Mucosa of gallbladder (tissue), 1 donor: ENCODE measurements around the gene SFMBT2. TPM values are rescaled to one million over a fixed set of nuclear protein-coding genes. Genes with fewer than 3 reads are reported as not detected.

Experiments used
- DNase-seq: peaks from one replicate; pipeline ENCODE4 v3.0.0-alpha.2; 2020; ENCODE audit warnings: low spot score
- total RNA-seq: library from RNA; stranded (reverse); gene quantifications from one replicate; pipeline ENCODE4 v1.2.1, GENCODE V29; 2021
- donor health status: DM: no; HTN: no; CAD: no.

The SFMBT2 gene
- total RNA-seq: 19.8 TPM

- peak; percentile 56 for DNase-seq
Observed at GRCh38 chr10:7410862-7411670, at the start of gene SFMBT2. SFMBT2 (minus strand) TSS chr10:7411034; CDS start chr10:7381898, 29,136 bp downstream.

- no peak for DNase-seq
Observed at GRCh38 chr10:7460006-7460405, 49.2 kb upstream of the SFMBT2 start.

- no peak for DNase-seq
Observed at GRCh38 chr10:7458556-7458955, 47.7 kb upstream of the SFMBT2 start.

- DNase-seq: no peak
Observed at GRCh38 chr10:7457478-7458316, 46.9 kb upstream of the SFMBT2 start.

- DNase-seq: no peak
Observed at GRCh38 chr10:7449063-7449695, 38.3 kb upstream of the SFMBT2 start.

- no peak for DNase-seq
Observed at GRCh38 chr10:7445474-7446185, 34.8 kb upstream of the SFMBT2 start.

GRCh38 chr10:7444551-7445121, 33.8 kb upstream of the SFMBT2 start:
- DNase-seq: no peak

- DNase-seq: no peak
Observed at GRCh38 chr10:7443036-7443435, 32.2 kb upstream of the SFMBT2 start.

GRCh38 chr10:7441403-7442147, 30.7 kb upstream of the SFMBT2 start:
- DNase-seq: no peak

- no peak for DNase-seq
Observed at GRCh38 chr10:7439696-7440095, 28.9 kb upstream of the SFMBT2 start.

- no peak for DNase-seq
Observed at GRCh38 chr10:7438196-7438986, 27.6 kb upstream of the SFMBT2 start.

- no peak for DNase-seq
Observed at GRCh38 chr10:7436490-7437100, 25.8 kb upstream of the SFMBT2 start.

GRCh38 chr10:7435674-7436073, 24.8 kb upstream of the SFMBT2 start:
- DNase-seq: no peak

- no peak for DNase-seq
Observed at GRCh38 chr10:7434378-7434777, 23.5 kb upstream of the SFMBT2 start.

GRCh38 chr10:7433861-7434260, 23.0 kb upstream of the SFMBT2 start:
- no peak for DNase-seq

GRCh38 chr10:7432884-7433726, 22.3 kb upstream of the SFMBT2 start:
- no peak for DNase-seq

GRCh38 chr10:7428673-7429350, 18.0 kb upstream of the SFMBT2 start:
- DNase-seq: no peak

- DNase-seq: no peak
Observed at GRCh38 chr10:7426349-7426748, 15.5 kb upstream of the SFMBT2 start.
